NCI-H1048 (cell line): ENCODE measurements around the gene RP9.

Experiments used
- DNase-seq: peaks from one replicate; lab custom pipeline; 2025; lab: John Stamatoyannopoulos, UW

Gene RP9

GRCh38 chr7:33062023-33062781 lies 47.0 kb downstream of the RP9 start, which contains the start of gene NT5C3A:
NT5C3A (minus strand) TSS chr7:33062776; CDS start chr7:33062705, 71 bp downstream.
- DNase-seq: no peak

- no peak for DNase-seq
These were observed 47.8 kb downstream of the RP9 start for GRCh38 chr7:33061282-33061937.

GRCh38 chr7:33059635-33060034 lies 49.6 kb downstream of the RP9 start:
- DNase-seq: no peak

GRCh38 chr7:33055158-33055557 lies 54.0 kb downstream of the RP9 start:
- no peak for DNase-seq

- DNase-seq: no peak
These were observed 54.8 kb downstream of the RP9 start for GRCh38 chr7:33054261-33054964.

GRCh38 chr7:33053721-33054120 lies 55.5 kb downstream of the RP9 start:
- no peak for DNase-seq

- no peak for DNase-seq
These were observed 58.5 kb downstream of the RP9 start for GRCh38 chr7:33050535-33051318.

GRCh38 chr7:33048704-33049103 lies 60.5 kb downstream of the RP9 start:
- DNase-seq: no peak

GRCh38 chr7:33048257-33048656 lies 60.9 kb downstream of the RP9 start:
- DNase-seq: no peak

GRCh38 chr7:33044986-33045385 lies 64.2 kb downstream of the RP9 start:
- no peak for DNase-seq
